Left ventricle myocardium inferior (tissue), 1 donor: ENCODE data around the gene SGK2. TPM values are rescaled to one million over a fixed set of nuclear protein-coding genes. Genes with fewer than 3 reads are reported as not detected.

Experiments
- DNase-seq: peaks from one replicate; pipeline ENCODE4 v3.0.0-alpha.2; 2020
- H3K27ac ChIP-seq: fragments of 200-600 bp; replicated peaks from 2 replicates; pipeline ENCODE4 v1.8.0; 2021
- H3K27me3 ChIP-seq: fragments of 200-600 bp; 2 replicates; pipeline ENCODE4 v1.8.0; 2021; ENCODE audit warnings: low read depth
- H3K36me3 ChIP-seq: fragments of 200-600 bp; 2 replicates; pipeline ENCODE4 v1.8.0; 2021
- H3K4me1 ChIP-seq: fragments of 200-600 bp; 2 replicates; pipeline ENCODE4 v1.8.0; 2021
- H3K4me3 ChIP-seq: fragments of 200-600 bp; 2 replicates; pipeline ENCODE4 v1.8.0; 2021; ENCODE audit warnings: mild to moderate bottlenecking, moderate library complexity
- H3K9me3 ChIP-seq: fragments of 200-600 bp; replicated peaks from 2 replicates; pipeline ENCODE4 v1.8.0; 2021
- CTCF ChIP-seq: fragments of 200-600 bp; IDR thresholded peaks from 2 replicates; pipeline ENCODE4 v1.8.0; 2021; ENCODE audit warnings: antibody characterized with exemption, mild to moderate bottlenecking, borderline replicate concordance
- intact Hi-C: fragments of 100-400 bp; cut with micrococcal nuclease; formaldehyde crosslinking; loops from one replicate; pipeline ENCODE4 v1.11.0; 2022
- long read RNA-seq: library from polyadenylated mRNA; unstranded; transcript quantifications from one replicate; pipeline ENCODE4 v2.0.0, GENCODE V29; 2021
- total RNA-seq: library from RNA; stranded (reverse); fragmentation: NEBNext Ultra II Directional; extraction: Animal tissue kit (Norgen Biotek cat#: 25700); gene quantifications from one replicate; pipeline ENCODE4 v1.2.1, GENCODE V29; 2021
- donor health status: DM: no; HTN: yes; CAD: no; lungs with severe emphysema.

Gene SGK2
- 0.30 TPM for total RNA-seq
- long read RNA-seq, result 0 reads

- H3K27me3 ChIP-seq, result no peaks in the 10 kb centered on the region
- intact Hi-C loops, result no loop called here
- no peaks in the 10 kb centered on the region for H3K36me3 ChIP-seq
- H3K4me1 ChIP-seq, result peaks cover 6% of the 10 kb centered on the region
- no peak for TF ChIP-seq CTCF
- H3K27ac ChIP-seq, result no peak within 1 kb of the TSS
- no peak within 1 kb of the TSS for H3K4me3 ChIP-seq
- DNase-seq, result no peak
- no peaks in the 10 kb centered on the region for H3K9me3 ChIP-seq
Observed at GRCh38 chr20:43558412-43559146, at the start of gene SGK2. TSS of gene SGK2 (plus strand) at chr20:43559027. CDS start at chr20:43566496, 7,469 bp downstream.

- no peak for TF ChIP-seq CTCF
- intact Hi-C loops, result no loop called here
- no peak for DNase-seq
Observed at GRCh38 chr20:43511879-43512278, 46.9 kb upstream of the SGK2 start.

GRCh38 chr20:43513372-43513930, 45.4 kb upstream of the SGK2 start:
- intact Hi-C loops, result no loop called here
- DNase-seq, result no peak
- Histone ChIP-seq H3K9me3 (no peaks in the 10 kb centered on the region), H3K27me3 (peaks cover 5% of the 10 kb centered on the region), H3K4me3 (peak overlapping the region; percentile 74), H3K4me1 (peaks cover 18% of the 10 kb centered on the region), H3K36me3 (no peaks in the 10 kb centered on the region), H3K27ac (peak overlapping the region; percentile 77)
- no peak for TF ChIP-seq CTCF

More at GRCh38 chr20:43511879-43512278, 46.9 kb upstream of the SGK2 start:
- H3K27ac ChIP-seq, result no peak overlapping the region
- H3K4me3 ChIP-seq, result no peak overlapping the region
- peaks cover 21% of the 10 kb centered on the region for H3K27me3 ChIP-seq
- no peaks in the 10 kb centered on the region for H3K9me3 ChIP-seq
- peaks cover 32% of the 10 kb centered on the region for H3K4me1 ChIP-seq
- no peaks in the 10 kb centered on the region for H3K36me3 ChIP-seq

GRCh38 chr20:43513931-43514647, 44.7 kb upstream of the SGK2 start:
- H3K36me3 ChIP-seq, result no peaks in the 10 kb centered on the region
- DNase-seq, result peak; percentile 95
- H3K27me3 ChIP-seq, result no peaks in the 10 kb centered on the region
- peak; percentile 43 for TF ChIP-seq CTCF
- peak overlapping the region; percentile 74 for H3K4me3 ChIP-seq
- intact Hi-C loops, result no loop called here
- peaks cover 18% of the 10 kb centered on the region for H3K4me1 ChIP-seq
- peak overlapping the region; percentile 77 for H3K27ac ChIP-seq
- H3K9me3 ChIP-seq, result no peaks in the 10 kb centered on the region

- Histone ChIP-seq H3K4me3 (peak overlapping the region; percentile 74), H3K9me3 (peaks cover 2% of the 10 kb centered on the region), H3K36me3 (peaks cover 4% of the 10 kb centered on the region), H3K4me1 (peaks cover 18% of the 10 kb centered on the region), H3K27ac (peak overlapping the region; percentile 77), H3K27me3 (no peaks in the 10 kb centered on the region)
- intact Hi-C loops, result no loop called here
- TF ChIP-seq CTCF, result no peak
- DNase-seq, result peak; percentile 33
Observed at GRCh38 chr20:43514648-43514999, 44.2 kb upstream of the SGK2 start.
